PFSK-1 (cell line): Measurements from ENCODE around the gene MEG3.
A peak's percentile ranks its signal among the peaks of the same experiment; 100 is the strongest.

Experiments
- FOXP2 ChIP-seq: optimal IDR thresholded peaks from 2 replicates; pipeline ENCODE3; 2011; ENCODE audit warnings: borderline replicate concordance, control low read depth, inconsistent platforms; ENCODE audit not compliant: insufficient read depth; ENCODE audit errors: extremely low read length, extremely low read depth
- POLR2AphosphoS5 ChIP-seq: IDR thresholded peaks from 2 replicates; pipeline ENCODE4 v1.6.1; 2012; ENCODE audit warnings: low read depth, mild to moderate bottlenecking, control low read depth, low read length, moderate library complexity
- REST ChIP-seq, 2 experiments: IDR thresholded peaks; 2 replicates each; pipeline versions ENCODE4 v1.6.1 to v1.8.0; 2011 to 2012; ENCODE audit warnings: low read depth in 2 of 2, low read length in 2 of 2, control low read depth in 1 of 2, inconsistent platforms in 1 of 2, mild to moderate bottlenecking in 1 of 2, moderate library complexity in 1 of 2; ENCODE audit not compliant: insufficient read depth in 1 of 2
- SIN3A ChIP-seq: IDR thresholded peaks from 2 replicates; pipeline ENCODE4 v1.6.1; 2012; ENCODE audit warnings: mild to moderate bottlenecking, low read length, moderate library complexity, borderline replicate concordance; ENCODE audit not compliant: insufficient read depth
- TAF1 ChIP-seq: IDR thresholded peaks from 2 replicates; pipeline ENCODE4 v1.6.1; 2012; ENCODE audit warnings: low read length, control low read depth, borderline replicate concordance; ENCODE audit not compliant: insufficient read depth

MEG3 gene

GRCh38 chr14:100904307-100905087 lies 78.6 kb downstream of the MEG3 start:
- TF ChIP-seq SIN3A: no peak
- TF ChIP-seq REST (IDR thresholded peaks at IDR 0.05; ENCODE audit: insufficient read depth in 1 of 2, low read depth in 2 of 2, low read length in 2 of 2): no peak
- TF ChIP-seq TAF1: no peak
- TF ChIP-seq POLR2AphosphoS5: no peak
- TF ChIP-seq FOXP2: no peak

DNA sequence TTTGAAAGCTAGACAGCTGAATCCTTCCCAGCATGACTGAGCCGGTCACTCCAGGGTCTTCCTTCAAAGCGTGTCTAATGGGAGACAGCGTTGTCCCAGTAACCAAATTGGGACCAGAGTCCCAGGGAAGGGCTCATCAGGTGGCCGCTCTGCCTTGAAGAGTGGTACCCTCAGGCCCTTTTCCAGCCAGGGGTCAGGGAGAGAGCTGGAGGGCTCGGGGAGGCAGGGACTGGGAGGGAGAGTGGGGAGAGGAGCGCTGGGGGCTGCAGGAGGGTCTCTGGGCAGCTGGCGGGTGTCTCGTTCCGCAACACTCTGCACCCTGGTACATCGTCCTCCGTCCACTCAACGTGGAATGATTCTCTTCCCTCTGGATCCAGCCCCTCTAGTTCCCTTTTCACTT lies 79.2 kb downstream of the MEG3 start:
- TF ChIP-seq POLR2AphosphoS5 (0 out of 2 replicates have a peak, but pooled peaks have one; percentile 7), REST (IDR thresholded peaks at IDR 0.05; ENCODE audit: insufficient read depth in 1 of 2, low read depth in 2 of 2, low read length in 2 of 2) (no peak)

GRCh38 chr14:100906420-100906819 lies 80.5 kb downstream of the MEG3 start:
- no peak for TF ChIP-seq REST (IDR thresholded peaks at IDR 0.05; ENCODE audit: insufficient read depth in 1 of 2, low read depth in 2 of 2, low read length in 2 of 2)

GRCh38 chr14:100907240-100907639 lies 81.3 kb downstream of the MEG3 start:
- TF ChIP-seq REST (IDR thresholded peaks at IDR 0.05; ENCODE audit: insufficient read depth in 1 of 2, low read depth in 2 of 2, low read length in 2 of 2): no peak
- no peak for TF ChIP-seq TAF1
- TF ChIP-seq FOXP2: no peak
- no peak for TF ChIP-seq POLR2AphosphoS5
- no peak for TF ChIP-seq SIN3A

DNA sequence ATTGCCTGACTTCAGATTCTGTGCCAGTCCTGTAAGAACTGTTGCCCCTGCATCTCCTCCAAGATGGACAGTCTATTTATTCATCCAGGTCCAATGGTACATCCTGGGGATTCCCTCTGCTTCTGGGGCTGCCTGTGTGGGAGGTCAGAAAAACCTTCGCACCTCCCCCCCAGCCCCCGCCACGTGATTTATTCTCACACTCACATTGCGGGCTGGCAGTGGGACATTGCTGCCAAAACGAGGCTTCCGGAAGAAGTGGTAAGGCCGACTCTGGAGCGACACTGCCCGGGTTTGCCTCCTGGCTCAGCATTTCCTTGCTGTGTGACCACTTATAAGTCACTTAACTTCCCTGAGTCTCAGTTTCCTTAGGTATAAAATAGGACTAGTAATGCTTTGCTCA lies 83.5 kb downstream of the MEG3 start:
- TF ChIP-seq TAF1 (no peak), SIN3A (no peak), POLR2AphosphoS5 (no peak), REST (IDR thresholded peaks at IDR 0.05; ENCODE audit: insufficient read depth in 1 of 2, low read depth in 2 of 2, low read length in 2 of 2) (no peak), FOXP2 (no peak)
